IPS-NIHi7 (cell line): ENCODE results near the gene PHF11.

Source experiments
- DNase-seq: peaks from one replicate; pipeline ENCODE4 v3.0.0; 2012; ENCODE audit warnings: mixed read lengths; ENCODE audit errors: extremely low spot score

Gene PHF11

GRCh38 chr13:49498206-49498605 is 2.5 kb downstream of the PHF11 start:
- no peak for DNase-seq

- no peak for DNase-seq
These were observed 4.3 kb downstream of the PHF11 start for GRCh38 chr13:49499889-49500660.

GRCh38 chr13:49502954-49503353 is 7.2 kb downstream of the PHF11 start:
- no peak for DNase-seq

GRCh38 chr13:49503951-49504350 is 8.2 kb downstream of the PHF11 start:
- no peak for DNase-seq

DNA sequence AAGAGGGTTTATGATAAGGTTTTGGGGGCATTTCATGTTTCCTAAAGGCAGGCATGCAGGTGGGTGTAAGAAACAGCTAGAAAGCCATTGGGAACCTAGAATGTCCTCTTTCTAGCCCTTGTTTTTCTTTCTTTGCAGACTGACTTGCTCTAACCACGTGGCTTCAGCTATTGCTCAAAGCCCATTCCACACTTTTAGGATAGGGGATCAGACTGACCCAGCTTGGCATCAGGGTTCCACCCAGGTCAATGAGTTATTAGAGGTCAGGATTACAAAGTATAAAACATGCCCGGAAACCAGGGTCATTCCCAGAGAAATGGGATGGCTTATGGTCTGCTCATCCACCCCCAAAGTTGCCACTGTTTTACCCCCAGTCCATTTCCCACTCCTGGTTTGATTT is 16.8 kb downstream of the PHF11 start:
- no peak for DNase-seq

GRCh38 chr13:49516467-49516866 is 20.7 kb downstream of the PHF11 start:
- DNase-seq = no peak

DNA sequence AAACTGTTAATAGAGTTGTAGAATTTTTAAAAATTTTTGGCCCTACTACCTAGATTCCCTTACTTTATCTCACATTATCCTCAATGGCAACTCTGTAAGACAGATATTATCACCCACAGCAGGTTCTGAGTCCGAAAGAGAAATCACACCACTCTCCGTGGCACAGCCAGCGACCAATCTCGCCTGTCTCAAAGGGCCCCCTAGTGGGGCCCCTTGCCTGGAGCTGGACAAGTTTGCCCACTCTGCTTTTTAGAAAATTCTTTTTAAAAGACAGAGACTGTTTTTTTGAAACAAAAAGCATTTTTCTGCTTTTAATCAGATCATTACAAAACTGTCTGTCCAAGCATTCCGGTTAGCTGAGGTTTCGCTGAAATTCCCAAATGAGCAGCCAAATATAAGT is 21.7 kb downstream of the PHF11 start:
- peak; percentile 38 for DNase-seq

DNA sequence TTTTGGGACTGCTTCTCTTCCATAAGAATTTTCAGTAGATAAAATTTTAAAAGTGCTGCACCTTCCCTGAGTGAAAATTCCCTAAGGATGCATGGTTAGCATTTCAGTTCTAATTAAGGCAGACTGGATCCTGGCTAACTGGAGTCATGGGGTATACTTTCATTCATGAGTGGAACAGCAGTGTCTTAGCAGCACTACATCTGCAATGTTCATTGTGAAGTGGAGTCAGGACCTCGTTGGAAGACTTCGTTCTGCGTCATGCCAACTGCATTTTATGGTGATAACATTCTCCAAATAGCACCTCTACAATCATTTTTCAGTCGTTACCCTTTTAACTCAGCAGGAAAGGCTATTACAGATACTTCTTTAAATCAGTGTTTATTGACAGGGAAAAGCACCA is 25.5 kb downstream of the PHF11 start:
- no peak for DNase-seq

DNA sequence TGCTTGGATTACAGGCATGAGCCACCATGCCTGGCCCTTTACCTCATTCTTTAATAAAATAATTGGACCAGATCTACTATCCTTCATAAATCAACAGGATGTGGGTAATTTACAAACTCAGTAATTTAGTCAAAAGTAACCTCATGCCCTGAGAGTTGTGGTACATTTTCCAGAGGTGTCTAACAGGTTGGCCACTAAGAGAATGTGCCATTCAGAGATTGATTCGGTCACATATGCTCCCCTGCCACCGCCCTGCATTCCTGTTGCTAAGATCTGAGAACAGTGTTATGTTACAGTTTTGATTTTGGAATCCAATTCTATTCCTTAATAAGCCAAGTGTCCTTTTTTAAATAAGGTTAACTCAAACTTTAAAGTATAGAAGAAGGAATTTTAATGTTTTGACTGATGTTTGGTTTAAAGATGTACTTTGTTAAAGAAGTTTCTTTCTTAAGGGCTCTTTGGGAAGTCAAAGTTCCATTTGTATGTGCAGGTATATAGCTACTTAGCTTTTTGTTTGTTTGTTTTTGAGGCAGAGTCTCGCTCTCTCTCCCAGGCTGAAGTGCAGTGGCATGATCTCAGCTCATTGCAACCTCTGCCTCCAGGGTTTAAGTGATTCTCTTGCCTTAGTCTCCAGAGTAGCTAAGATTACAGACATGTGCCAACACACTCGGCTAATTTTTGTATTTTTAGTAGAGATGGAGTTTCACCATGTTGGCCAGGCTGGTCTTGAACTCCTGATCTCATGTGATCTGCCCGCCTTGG is 29.2 kb downstream of the PHF11 start:
- no peak for DNase-seq

- DNase-seq = no peak
These were observed 31.4 kb downstream of the PHF11 start for GRCh38 chr13:49527123-49527522.

- no peak for DNase-seq
These were observed 32.4 kb downstream of the PHF11 start for GRCh38 chr13:49528161-49528560.

GRCh38 chr13:49530457-49530856 is 34.7 kb downstream of the PHF11 start:
- no peak for DNase-seq

- DNase-seq = no peak
These were observed 36.8 kb downstream of the PHF11 start for GRCh38 chr13:49532593-49532992.

DNA sequence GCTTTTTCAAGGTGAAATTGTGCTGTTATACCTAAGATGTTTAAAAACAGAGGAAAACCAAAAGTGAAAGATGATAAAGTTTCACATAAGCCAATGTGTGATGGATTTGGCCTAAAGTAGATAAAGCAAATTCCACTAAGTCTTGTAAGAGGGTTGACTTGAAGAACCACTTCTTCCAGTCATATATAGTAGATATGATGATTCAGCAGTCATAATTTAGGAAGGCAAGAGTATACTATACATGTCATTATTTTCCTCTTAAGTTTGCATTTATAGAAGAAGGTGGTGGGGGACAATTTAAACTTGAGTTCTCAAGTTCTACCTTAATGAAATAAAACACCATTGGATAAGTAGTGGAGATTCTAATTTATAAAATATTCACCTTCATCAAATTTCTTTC is 37.3 kb downstream of the PHF11 start:
- no peak for DNase-seq

DNA sequence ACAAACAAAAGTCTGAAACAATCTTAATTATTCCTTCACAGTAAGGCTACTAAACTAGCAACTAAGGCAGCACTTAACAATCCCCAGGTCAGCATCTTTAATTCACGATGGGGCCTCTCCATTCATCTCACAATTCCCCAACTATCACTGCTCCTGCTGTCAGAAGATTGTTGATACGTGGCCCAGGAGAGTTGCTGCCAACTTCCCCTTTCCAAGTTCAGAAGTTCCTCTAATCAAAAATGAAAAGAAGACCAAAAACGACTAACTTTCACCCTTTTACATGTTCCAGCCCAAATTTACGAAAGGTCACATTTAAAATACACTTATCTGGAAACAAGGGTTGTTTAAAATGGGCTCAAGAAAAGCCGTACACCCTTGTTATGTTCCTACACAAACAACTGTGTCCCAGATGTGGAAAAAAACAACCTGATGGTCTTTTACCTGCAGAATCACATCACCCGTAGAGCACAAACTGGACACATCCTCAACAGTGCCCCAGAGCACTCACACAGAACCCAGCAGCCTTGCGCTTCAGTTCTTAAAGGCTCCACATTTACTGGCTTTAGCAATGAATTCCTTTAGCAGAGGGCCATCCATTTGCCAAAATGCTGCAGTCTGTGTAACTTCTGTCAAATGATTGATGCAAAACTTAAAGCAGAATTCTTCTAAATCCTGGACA is 38.0 kb downstream of the PHF11 start:
- no peak for DNase-seq

DNA sequence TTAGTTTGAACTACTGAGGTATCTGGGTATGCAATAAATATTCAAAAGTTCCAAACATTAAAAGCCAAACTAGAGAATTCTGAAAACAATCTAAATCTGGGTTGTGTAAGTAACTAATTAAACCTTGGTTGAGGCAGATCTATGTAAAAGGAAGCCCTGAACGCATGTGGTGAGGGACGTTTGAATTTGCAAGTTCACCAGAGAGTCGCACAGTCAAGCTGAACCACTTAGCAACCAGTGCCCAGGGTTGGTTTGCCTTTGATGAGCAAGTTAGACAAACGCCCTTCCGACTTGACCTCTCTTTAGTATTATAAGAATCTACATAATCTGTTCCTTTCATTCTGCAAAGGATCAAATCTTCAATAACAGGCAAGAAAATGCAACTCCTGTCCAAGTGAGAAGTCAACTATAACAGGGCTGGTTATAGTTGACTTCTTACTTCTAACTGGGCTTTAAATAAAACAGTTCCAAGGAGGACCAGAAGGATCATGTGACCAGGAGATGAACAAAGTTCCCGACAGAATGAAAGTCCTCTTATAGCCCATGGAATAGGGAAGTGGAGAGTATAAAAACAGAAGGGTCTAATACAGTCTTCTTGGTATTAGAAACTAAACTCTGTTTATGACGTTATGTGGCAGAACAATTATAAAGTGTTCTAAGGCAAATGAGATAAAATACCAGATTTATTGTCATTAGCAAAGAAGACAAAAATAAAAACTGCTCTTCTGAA is 40.6 kb downstream of the PHF11 start:
- no peak for DNase-seq

DNA sequence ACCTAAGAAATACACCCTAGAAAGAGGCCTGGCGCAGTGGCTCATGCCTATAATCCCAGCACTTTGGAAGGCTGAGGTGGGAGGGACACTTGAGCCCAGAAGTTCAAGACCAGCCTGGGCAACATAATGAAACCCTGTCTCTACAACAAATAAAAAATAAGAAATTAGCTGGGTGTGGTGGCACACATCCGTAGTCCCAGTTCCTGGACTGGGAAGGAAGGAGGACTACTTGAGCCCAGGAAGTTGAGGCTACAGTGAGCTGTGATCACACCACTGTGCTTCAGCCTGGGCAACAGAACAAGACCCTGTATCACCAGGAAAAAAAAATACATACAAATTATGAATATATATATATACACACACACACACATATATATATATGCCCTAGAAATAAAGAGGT is 42.7 kb downstream of the PHF11 start:
- no peak for DNase-seq

DNA sequence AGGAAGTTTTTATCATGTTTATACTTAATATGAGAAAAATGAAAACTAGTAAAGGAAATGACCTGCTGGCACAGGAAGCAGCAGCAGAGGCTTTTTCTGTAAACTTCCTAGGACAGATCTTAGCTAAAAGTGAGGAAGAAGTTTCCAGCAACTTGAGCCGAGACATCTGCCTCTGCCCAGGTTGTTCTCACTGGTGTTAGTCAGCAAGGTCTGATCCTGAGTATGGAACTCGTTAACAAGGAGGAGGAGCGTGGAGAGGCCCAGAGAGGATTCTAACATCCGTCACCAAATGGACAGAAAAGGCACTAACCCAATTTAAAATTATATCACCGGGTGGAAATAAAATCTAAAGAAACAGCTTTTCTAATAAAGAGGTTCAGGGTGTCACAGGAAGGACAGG is 43.6 kb downstream of the PHF11 start:
- no peak for DNase-seq

- DNase-seq = no peak
These were observed 44.0 kb downstream of the PHF11 start for GRCh38 chr13:49539746-49540145.

GRCh38 chr13:49540552-49540951 is 44.8 kb downstream of the PHF11 start:
- peak; percentile 17 for DNase-seq

DNA sequence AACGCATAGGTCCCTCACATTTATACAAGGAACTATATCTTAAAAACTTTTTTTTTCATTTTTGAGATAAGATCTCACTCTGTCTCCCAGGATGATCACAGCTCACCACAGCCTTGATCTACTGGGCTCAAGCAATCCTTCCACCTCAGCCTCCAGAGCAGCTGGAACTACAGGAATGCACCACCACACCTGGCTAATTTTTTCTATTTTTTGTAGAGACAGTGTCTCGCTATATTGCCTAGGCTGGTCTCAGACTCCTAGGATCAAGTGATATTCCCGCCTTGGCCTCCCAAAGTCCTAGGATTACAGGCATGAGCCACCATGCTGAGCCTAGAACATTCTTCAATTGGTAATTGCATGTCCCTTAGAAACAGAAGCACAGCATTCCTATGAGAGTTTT is 47.9 kb downstream of the PHF11 start:
- DNase-seq = no peak

- DNase-seq = no peak
These were observed 49.9 kb downstream of the PHF11 start for GRCh38 chr13:49545661-49546060.
